Stimulated activated CD8-positive, alpha-beta memory T cell treated with anti-CD3 and anti-CD28 coated beads, Interleukin-2, amount 100 ng/mL, for 1 hour (primary cell): ENCODE measurements around the gene PPP1R1C.
"Not testable (repeated sequence)": the region's sequence is repeated elsewhere in the genome, so short reads cannot be mapped to it uniquely, and the experiment has no call there.

Source experiments
- DNase-seq, 2 donors: peaks; one replicate each; pipeline ENCODE4 v3.0.0-alpha.2; 2020; ENCODE audit warnings: low read depth in 2 of 2

The PPP1R1C gene

DNA sequence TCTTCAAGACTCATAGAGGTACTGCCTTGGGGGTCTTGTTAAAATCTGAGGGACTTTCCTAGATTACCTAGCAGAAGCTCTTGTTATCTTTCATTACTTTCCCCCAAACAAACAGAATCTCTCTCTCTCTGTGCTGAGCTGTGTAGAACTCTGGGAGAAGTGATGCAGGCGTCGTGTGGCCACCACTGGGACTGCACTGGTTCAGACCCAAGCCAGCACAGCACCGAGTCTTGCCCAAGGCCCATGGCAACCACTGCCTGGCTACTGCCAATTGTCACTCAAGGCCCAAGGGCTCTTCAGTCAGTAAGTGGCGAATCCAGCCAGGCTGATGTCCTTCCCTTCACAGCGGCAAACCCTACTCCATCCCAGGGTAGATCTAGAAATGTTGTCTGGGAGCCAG is 28.6 kb downstream of the PPP1R1C start:
- DNase-seq: no peak

- no peak for DNase-seq
Measured at GRCh38 chr2:182015334-182016109, 29.9 kb downstream of the PPP1R1C start.

DNA sequence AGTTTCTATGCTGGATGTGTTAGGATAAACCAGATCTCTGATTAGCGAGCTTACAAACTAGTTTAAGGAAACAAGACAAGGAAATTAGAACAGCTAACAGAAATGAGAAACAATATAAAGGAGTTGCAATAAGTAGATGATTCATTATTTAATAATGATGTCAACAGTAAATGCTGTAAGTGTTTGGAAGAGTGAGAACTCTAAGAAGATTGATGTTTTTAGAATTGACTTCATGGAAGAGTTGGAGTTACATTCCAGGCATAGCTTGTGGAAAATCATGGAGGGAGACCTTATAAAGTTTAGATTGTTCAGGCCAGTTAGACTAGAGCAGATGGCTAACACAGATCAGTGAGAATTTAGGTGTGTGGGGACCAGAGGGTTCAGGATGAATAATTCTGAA is 32.6 kb downstream of the PPP1R1C start:
- no peak for DNase-seq

GRCh38 chr2:182019731-182020130 is 34.1 kb downstream of the PPP1R1C start:
- DNase-seq: no peak

- no peak for DNase-seq
Measured at GRCh38 chr2:182020286-182021070, 34.8 kb downstream of the PPP1R1C start.

DNA sequence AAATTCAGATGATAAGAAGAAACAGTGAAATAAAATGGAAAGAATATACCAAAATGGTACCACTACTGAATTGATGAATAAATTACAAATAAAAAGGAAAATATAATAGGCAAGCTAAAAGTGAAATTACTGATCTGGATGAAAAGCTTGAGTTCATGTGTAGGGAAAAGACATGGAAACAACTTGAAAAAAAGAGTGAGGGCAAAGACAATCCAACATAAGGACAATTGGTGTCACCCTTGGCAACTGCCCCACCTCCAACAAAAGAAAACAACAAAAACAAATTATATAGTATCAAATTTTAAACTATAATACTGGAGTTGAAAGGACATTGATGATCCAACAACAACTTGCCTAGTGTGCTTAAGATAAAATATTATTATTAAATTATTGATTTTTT is 37.6 kb downstream of the PPP1R1C start:
- DNase-seq: no peak

- not testable (repeated sequence) for DNase-seq
Measured at GRCh38 chr2:182030875-182031274, 45.2 kb downstream of the PPP1R1C start.

- no peak for DNase-seq
Measured at GRCh38 chr2:182031956-182032355, 46.3 kb downstream of the PPP1R1C start.

GRCh38 chr2:182033449-182033848 is 47.8 kb downstream of the PPP1R1C start:
- DNase-seq: no peak

- DNase-seq: no peak
Measured at GRCh38 chr2:182038576-182038975, 52.9 kb downstream of the PPP1R1C start.

- DNase-seq: no peak
Measured at GRCh38 chr2:182043021-182043420, 57.4 kb downstream of the PPP1R1C start.

DNA sequence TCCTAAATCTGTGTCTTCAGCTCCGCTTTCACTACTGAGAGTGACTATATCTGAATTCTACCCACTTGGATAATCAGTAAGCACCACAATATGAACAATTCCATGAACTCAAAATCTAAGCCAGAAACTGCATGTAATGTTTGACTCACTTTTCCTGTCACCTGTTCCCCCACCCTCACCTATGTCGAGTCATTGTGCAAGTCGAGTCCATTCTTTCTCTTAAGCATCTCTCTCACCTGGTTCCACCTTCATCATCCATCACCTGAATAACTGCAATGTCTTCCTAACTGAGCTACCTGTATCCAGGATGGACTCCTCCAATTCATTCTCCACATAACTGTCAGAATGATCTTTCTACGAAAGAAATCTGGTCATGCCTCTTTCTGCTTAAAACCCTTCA is 58.2 kb downstream of the PPP1R1C start:
- DNase-seq: no peak

DNA sequence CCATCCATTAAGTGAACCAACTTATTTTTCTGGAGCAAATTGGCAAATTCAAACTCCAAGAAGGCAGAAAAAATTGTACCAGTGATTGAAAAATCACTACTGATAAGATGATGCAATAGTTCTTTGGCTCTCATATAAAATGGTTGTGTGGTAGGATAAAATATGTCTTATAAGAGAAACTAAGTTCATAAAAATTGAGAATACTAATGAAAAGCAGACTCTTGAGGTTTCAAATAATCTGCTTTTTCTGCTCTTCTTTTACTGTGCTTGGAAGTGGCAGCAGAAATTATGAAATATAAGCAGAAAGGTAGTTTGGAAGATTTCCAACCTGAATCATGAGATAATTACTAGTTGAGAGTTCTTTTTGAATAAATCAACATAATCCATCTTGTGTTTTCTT is 61.9 kb downstream of the PPP1R1C start:
- DNase-seq: no peak

DNA sequence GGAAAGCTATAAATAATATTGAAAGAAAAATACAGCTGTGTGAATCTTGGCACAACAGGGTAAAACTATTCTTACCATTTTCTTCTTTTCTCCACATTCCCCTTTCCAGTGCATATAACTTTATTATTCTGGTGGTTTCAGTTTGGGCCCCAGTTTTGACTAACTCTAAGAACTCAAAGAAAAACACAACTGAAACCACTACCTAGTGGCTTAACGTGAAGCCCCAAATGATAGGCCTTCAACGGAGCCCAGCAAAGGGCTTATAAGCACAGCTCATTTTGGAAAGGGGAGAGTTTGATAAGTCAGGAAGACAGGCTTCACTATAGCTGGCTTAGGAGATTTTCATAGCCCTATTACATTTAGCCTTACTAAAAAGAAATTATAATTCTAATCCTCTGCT is 62.4 kb downstream of the PPP1R1C start:
- DNase-seq: no peak

- DNase-seq: no peak
Measured at GRCh38 chr2:182048621-182049020, 63.0 kb downstream of the PPP1R1C start.

DNA sequence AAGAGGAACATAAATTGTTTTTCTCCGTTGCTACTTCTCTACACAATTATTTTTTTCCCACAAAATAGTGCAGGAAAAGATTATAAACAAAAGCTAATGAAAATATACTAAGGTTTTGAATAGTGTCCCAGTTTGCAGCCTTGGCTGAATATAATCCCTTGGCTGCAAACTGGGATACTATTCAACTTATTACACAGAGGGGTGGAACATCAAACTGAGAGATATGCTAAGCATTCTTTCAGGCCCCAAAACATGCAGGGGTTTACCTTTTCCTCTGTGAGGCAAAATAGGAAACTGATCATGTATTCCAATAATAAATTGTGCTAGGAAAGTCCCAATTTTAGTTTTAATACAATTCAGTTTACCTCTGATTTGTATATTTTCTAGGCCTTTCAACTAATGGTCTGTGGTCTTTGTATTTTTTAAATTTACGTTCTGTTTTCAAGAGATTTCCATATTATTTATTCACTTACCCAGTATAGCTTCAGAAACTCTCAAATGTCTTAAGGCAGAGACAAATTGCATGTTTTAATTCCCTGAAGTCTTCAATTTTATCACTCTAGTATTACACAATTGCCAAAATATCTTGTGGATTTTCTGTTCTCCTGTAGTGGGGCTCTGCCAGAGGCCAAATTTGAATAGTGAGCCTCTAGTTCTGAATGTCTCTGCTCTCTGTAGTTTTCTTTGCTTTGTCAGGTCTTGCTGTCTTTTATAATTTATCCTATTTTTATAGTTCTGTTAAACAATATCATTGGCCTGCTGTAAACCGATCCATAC is 63.9 kb downstream of the PPP1R1C start:
- DNase-seq: no peak

DNA sequence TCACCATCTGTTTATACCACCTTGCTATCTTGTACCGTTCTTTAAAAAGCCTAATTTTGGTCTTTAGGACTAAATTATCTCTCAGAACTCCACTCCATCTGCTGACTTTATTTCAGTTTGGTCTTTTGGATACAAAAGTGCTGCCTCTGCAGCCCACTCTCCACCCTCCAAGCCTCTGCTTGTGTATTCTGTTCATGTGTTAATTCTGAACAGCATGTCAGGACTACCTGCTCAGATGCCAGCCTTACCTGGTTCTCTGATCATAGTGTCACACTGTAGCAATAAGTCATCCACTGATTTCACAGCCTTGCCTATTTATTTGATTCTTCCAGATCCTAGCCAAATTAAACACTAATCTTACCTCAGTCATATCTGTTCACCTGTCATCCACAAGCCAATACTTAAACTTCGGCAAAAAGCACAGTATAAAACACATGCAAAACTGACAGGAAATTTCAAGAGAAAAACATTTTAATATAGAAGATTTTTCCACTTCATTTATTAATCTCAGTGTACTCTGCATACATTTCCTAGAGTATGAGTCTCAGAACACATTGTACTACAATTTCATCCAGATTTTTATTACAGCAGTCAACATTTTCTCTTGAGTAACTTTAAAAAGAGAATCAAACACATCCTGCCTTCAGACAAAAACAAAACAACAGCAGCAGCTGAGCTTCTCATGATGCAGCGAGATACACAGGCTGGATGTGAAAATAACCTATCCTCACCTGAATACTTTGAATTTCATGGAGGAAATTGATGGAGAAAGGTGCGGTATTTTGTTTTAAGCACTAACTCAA is 64.9 kb downstream of the PPP1R1C start:
- no peak for DNase-seq

DNA sequence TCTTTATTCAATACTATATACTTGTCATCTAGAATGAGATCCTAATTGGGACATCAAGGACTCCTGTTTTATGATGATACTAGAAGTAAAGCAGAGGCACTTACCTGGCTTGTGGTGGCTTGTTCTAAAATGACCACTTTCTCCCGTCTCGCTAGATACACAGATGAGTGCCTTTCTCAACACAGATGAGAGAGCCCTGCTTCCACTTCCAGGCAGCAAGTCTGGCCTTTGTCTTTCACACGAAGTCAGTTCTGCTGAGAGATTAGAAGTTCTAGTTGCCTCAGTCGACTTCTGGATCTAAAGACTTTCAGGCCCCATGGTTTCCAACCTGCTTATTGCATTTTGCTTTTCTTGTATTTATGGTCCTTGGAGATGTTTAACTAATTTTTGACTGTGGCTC is 70.3 kb downstream of the PPP1R1C start:
- DNase-seq: no peak

DNA sequence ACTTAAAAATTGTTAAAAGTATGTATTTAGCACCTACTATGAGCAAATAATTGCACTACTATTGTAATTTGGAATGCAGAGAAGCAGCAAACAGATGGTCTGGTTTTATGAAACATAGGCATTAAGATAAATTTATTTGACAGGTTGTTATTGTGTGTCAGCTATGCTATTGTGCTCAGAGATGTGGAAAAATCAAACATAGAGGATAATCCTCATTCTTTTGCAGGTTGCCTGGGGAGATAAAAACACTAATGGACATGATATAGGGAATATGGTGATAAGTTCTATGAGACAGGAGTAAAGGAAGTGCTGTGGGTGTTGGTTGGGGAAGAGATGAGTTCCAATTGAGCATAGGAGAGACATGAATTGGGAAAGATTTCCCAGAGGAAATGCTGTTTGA is 71.3 kb downstream of the PPP1R1C start:
- no peak for DNase-seq

- no peak for DNase-seq
Measured at GRCh38 chr2:182058056-182058455, 72.4 kb downstream of the PPP1R1C start.

DNA sequence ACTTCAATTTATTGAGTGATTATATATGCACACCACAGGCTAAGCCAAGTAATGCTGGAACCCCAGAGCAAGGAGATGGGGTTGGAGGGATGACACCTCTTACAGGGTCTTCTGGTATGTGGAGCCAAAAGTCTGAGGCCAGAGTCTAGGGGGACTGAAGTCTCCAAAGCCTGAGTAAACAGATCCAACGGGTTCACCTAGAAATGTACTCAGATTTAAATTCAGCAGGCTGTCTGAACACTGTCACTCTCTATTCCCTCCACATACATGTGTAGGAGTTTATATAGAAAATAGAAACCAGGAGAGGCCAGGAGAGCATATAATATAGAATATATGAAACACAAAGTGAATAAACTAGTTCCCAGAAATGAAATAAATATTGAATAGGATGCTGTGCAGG is 76.1 kb downstream of the PPP1R1C start:
- DNase-seq: no peak
